Keratinocyte (primary cell): ENCODE results near the gene LSAMP. TPM values are rescaled to one million over a fixed set of nuclear protein-coding genes. Genes with fewer than 3 reads are reported as not detected.

ENCODE experiments used
- DNase-seq: peaks from one replicate; pipeline ENCODE4 v3.0.0-alpha.2; 2011; ENCODE audit warnings: low read depth, missing footprints, low spot score
- FAIRE-seq: peaks from 2 replicates; lab custom pipeline; 2011; peaks lifted over from hg19 to GRCh38; lab: Jason Lieb, UNC
- H2AFZ ChIP-seq: 2 replicates; pipeline ENCODE4 v1.6.0; 2012; ENCODE audit warnings: low read length, control low read depth, inconsistent platforms; ENCODE audit not compliant: control insufficient read depth
- H3K27ac ChIP-seq: 2 replicates; pipeline ENCODE4 v1.5.1; 2011; ENCODE audit warnings: low read length; ENCODE audit not compliant: control insufficient read depth, insufficient read depth
- H3K27me3 ChIP-seq: 3 replicates; pipeline ENCODE4 v1.6.0; 2011; ENCODE audit warnings: low read length; ENCODE audit not compliant: control insufficient read depth, insufficient read depth; ENCODE audit errors: extremely low read depth
- H3K36me3 ChIP-seq, 2 experiments: 2 replicates in 1 of 2; 3 replicates in 1 of 2; pipeline ENCODE4 v1.5.1; 2011; ENCODE audit warnings: low read length in 2 of 2, mild to moderate bottlenecking in 1 of 2; ENCODE audit not compliant: control insufficient read depth in 2 of 2, insufficient read depth in 2 of 2; ENCODE audit errors: extremely low read depth in 1 of 2
- H3K4me1 ChIP-seq: 3 replicates; pipeline ENCODE4 v1.5.1; 2011; ENCODE audit warnings: low read length; ENCODE audit not compliant: control insufficient read depth, insufficient read depth; ENCODE audit errors: extremely low read depth
- H3K4me2 ChIP-seq: 3 replicates; pipeline ENCODE4 v1.6.0; 2011; ENCODE audit warnings: low read depth, low read length; ENCODE audit not compliant: control insufficient read depth, insufficient read depth; ENCODE audit errors: extremely low read depth
- H3K4me3 ChIP-seq, 3 experiments: fragments of 200-600 bp in 1 of 3; sonication (generic) in 1 of 3; 2 replicates in 2 of 3; 3 replicates in 1 of 3; pipeline ENCODE4 v1.5.1; 2011 to 2016; ENCODE audit warnings: low read length in 3 of 3, mild to moderate bottlenecking in 3 of 3, control low read depth in 2 of 3, inconsistent platforms in 1 of 3, low read depth in 1 of 3, mixed read lengths in 1 of 3, mixed run types in 1 of 3, moderate library complexity in 1 of 3; ENCODE audit not compliant: control insufficient read depth in 2 of 3, insufficient read depth in 2 of 3; ENCODE audit errors: extremely low read depth in 1 of 3
- H3K79me2 ChIP-seq: 2 replicates; pipeline ENCODE4 v1.6.0; 2012; ENCODE audit warnings: low read length; ENCODE audit not compliant: control insufficient read depth, insufficient read depth
- H3K9ac ChIP-seq: 3 replicates; pipeline ENCODE4 v1.6.0; 2011; ENCODE audit warnings: low read length; ENCODE audit not compliant: control insufficient read depth, insufficient read depth; ENCODE audit errors: extremely low read depth
- H3K9me1 ChIP-seq: 3 replicates; pipeline ENCODE4 v1.6.0; 2011; ENCODE audit warnings: low read length; ENCODE audit not compliant: control insufficient read depth, insufficient read depth; ENCODE audit errors: extremely low read depth
- H3K9me3 ChIP-seq: 2 replicates; pipeline ENCODE4 v1.5.1; 2012; ENCODE audit warnings: low read depth, low read length; ENCODE audit not compliant: control insufficient read depth
- H4K20me1 ChIP-seq: 3 replicates; pipeline ENCODE4 v1.6.0; 2011; ENCODE audit warnings: low read length; ENCODE audit not compliant: control insufficient read depth, insufficient read depth; ENCODE audit errors: extremely low read depth
- EZH2 ChIP-seq: IDR thresholded peaks from one replicate; pipeline ENCODE4 v1.6.1; 2012; ENCODE audit warnings: inconsistent platforms, mild to moderate bottlenecking, low read length, moderate library complexity
- dilution Hi-C: fragments of 300-500 bp; cut with MboI; formaldehyde crosslinking; loops from one replicate; pipeline ENCODE4 v1.7.0; 2020; ENCODE audit warnings: low sequenced_read_pairs; ENCODE audit not compliant: extremely low pct_ligation_motif_present
- polyA plus RNA-seq, 5 experiments: library from polyadenylated mRNA; depleted of rRNA in 3 of 5; stranded (reverse) in 3 of 5; stranded (forward) in 1 of 5; unstranded in 1 of 5; fragments of >200 nt; gene quantifications; 1 replicate in 1 of 5; 2 replicates in 3 of 5; 3 replicates in 1 of 5; pipeline versions ENCODE4 v1.2.1 to v1.2.3, GENCODE V29; 2011 to 2012; ENCODE audit warnings: missing spikeins in 2 of 5, low read depth in 1 of 5, low replicate concordance in 1 of 5
- TF ChIP-seq, protein P1 (sequence below), 3 experiments: IDR thresholded peaks in 1 of 3; conservative IDR thresholded peaks in 1 of 3; optimal IDR thresholded peaks in 1 of 3; 2 replicates in 2 of 3; 3 replicates in 1 of 3; pipeline versions ENCODE3 to v1.5.1; 2011; ENCODE audit warnings: low read length in 3 of 3, mild to moderate bottlenecking in 3 of 3, moderate library complexity in 2 of 3, control low read depth in 1 of 3, inconsistent platforms in 1 of 3; ENCODE audit not compliant: insufficient read depth in 2 of 3; ENCODE audit errors: extremely low read depth in 1 of 3

The LSAMP gene
- polyA plus RNA-seq, 1 donor (not counting 4 experiments of a cell fraction or from before 2014, with no cell fraction given) = 0.12 TPM

GRCh38 chr3:116030131-116030850 is 415.0 kb downstream of the LSAMP start:
- Histone ChIP-seq H3K27me3 (no peaks in the 10 kb centered on the region), H3K4me2 (no peak overlapping the region), H3K9ac (no peak overlapping the region), H3K36me3 (no peaks in the 10 kb centered on the region), H3K9me3 (no peaks in the 10 kb centered on the region), H3K27ac (no peak overlapping the region), H3K4me1 (peaks cover 9% of the 10 kb centered on the region), H3K4me3 (no peak overlapping the region), H3K79me2 (no peaks in the 10 kb centered on the region), H2AFZ (no peak overlapping the region), H3K9me1 (no peaks in the 10 kb centered on the region), H4K20me1 (no peaks in the 10 kb centered on the region)
- DNase-seq (no peak), FAIRE-seq (no peak)
- TF ChIP-seq, protein P1, sequence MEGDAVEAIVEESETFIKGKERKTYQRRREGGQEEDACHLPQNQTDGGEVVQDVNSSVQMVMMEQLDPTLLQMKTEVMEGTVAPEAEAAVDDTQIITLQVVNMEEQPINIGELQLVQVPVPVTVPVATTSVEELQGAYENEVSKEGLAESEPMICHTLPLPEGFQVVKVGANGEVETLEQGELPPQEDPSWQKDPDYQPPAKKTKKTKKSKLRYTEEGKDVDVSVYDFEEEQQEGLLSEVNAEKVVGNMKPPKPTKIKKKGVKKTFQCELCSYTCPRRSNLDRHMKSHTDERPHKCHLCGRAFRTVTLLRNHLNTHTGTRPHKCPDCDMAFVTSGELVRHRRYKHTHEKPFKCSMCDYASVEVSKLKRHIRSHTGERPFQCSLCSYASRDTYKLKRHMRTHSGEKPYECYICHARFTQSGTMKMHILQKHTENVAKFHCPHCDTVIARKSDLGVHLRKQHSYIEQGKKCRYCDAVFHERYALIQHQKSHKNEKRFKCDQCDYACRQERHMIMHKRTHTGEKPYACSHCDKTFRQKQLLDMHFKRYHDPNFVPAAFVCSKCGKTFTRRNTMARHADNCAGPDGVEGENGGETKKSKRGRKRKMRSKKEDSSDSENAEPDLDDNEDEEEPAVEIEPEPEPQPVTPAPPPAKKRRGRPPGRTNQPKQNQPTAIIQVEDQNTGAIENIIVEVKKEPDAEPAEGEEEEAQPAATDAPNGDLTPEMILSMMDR (optimal IDR thresholded peaks at IDR 0.05 in 1 of 3, IDR thresholded peaks at IDR 0.05 in 1 of 3, conservative IDR thresholded peaks at IDR 0.05 in 1 of 3; ENCODE audit: extremely low read depth in 1 of 3, insufficient read depth in 2 of 3, low read length in 3 of 3) = no peak
- no peak for TF ChIP-seq EZH2
- dilution Hi-C loops = no loop called here

DNA sequence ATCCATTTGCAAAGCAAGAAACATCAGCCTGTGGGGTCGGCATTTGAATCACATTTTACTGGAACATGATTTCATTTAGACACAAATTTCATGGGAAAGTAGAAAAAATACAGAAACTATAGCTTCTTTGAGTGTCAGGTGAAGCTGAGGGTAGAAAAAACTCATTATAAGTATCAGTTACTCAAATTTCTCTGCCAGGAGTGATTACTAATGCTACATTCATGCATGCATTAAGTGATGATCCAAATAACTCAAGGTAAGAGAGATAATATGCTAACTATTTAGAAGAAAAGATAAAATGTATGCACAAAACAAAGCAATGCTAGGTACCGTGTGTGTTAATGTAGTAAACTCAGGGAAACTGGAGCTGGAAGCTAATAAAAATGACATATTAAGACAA is 416.0 kb downstream of the LSAMP start:
- H3K27ac ChIP-seq = no peak overlapping the region
- no peak for TF ChIP-seq EZH2
- TF ChIP-seq, protein P1 (optimal IDR thresholded peaks at IDR 0.05 in 1 of 3, IDR thresholded peaks at IDR 0.05 in 1 of 3, conservative IDR thresholded peaks at IDR 0.05 in 1 of 3; ENCODE audit: extremely low read depth in 1 of 3, insufficient read depth in 2 of 3, low read length in 3 of 3) = no peak
- no peak overlapping the region for H3K4me2 ChIP-seq
- no peak for DNase-seq
- no peaks in the 10 kb centered on the region for H3K36me3 ChIP-seq
- H3K4me3 ChIP-seq = no peak overlapping the region
- H3K9me3 ChIP-seq = no peaks in the 10 kb centered on the region
- H3K9me1 ChIP-seq = no peaks in the 10 kb centered on the region
- dilution Hi-C loops = no loop called here
- peaks cover 9% of the 10 kb centered on the region for H3K4me1 ChIP-seq
- H3K9ac ChIP-seq = no peak overlapping the region
- no peaks in the 10 kb centered on the region for H3K27me3 ChIP-seq
- no peaks in the 10 kb centered on the region for H3K79me2 ChIP-seq
- H4K20me1 ChIP-seq = no peaks in the 10 kb centered on the region
- FAIRE-seq = no peak
- no peak overlapping the region for H2AFZ ChIP-seq
